OCI-LY1 (cell line): ENCODE data around the gene CCL13.

Source experiments
- H2AFZ ChIP-seq: fragments of 200-600 bp; sonication (generic), shearing (Covaris generic); 2 replicates; pipeline ENCODE4 v1.6.0; 2014; ENCODE audit warnings: antibody characterized with exemption, mild to moderate bottlenecking, low read length
- H3F3A ChIP-seq: fragments of 200-600 bp; sonication (generic), shearing (Covaris generic); 2 replicates; pipeline ENCODE4 v1.6.0; 2014; ENCODE audit warnings: mild to moderate bottlenecking, antibody characterized with exemption, low read length, moderate library complexity; ENCODE audit not compliant: insufficient read depth
- H3K27ac ChIP-seq: fragments of 200-600 bp; sonication (generic); 2 replicates; pipeline ENCODE4 v1.5.1; 2014; ENCODE audit warnings: low read length, mixed run types, mild to moderate bottlenecking, low read depth; ENCODE audit not compliant: poor library complexity, severe bottlenecking
- H3K27me3 ChIP-seq: fragments of 200-600 bp; sonication (generic); 2 replicates; pipeline ENCODE4 v1.6.0; 2014; ENCODE audit warnings: antibody characterized with exemption, mild to moderate bottlenecking, low read length, moderate library complexity; ENCODE audit not compliant: insufficient read depth
- H3K36me3 ChIP-seq: fragments of 200-600 bp; sonication (generic); 2 replicates; pipeline ENCODE4 v1.6.1; 2014; ENCODE audit warnings: mild to moderate bottlenecking, antibody characterized with exemption, low read length, moderate library complexity, mixed read lengths; ENCODE audit not compliant: insufficient read depth
- H3K4me1 ChIP-seq: fragments of 200-600 bp; sonication (generic); 2 replicates; pipeline ENCODE4 v1.5.1; 2014; ENCODE audit warnings: mild to moderate bottlenecking, low read length, moderate library complexity; ENCODE audit not compliant: insufficient read depth, severe bottlenecking
- H3K4me2 ChIP-seq: fragments of 200-600 bp; sonication (generic), shearing (Covaris generic); 2 replicates; pipeline ENCODE4 v1.6.1; 2014; ENCODE audit warnings: low read length
- H3K4me3 ChIP-seq: fragments of 200-600 bp; sonication (generic); 2 replicates; pipeline ENCODE4 v1.5.1; 2014; ENCODE audit warnings: low read length, low read depth, mild to moderate bottlenecking, mixed read lengths; ENCODE audit not compliant: poor library complexity, severe bottlenecking
- H3K79me2 ChIP-seq: fragments of 200-600 bp; shearing (Covaris generic); 2 replicates; pipeline ENCODE4 v1.6.1; 2016; ENCODE audit warnings: mixed run types, low read length, mixed read lengths; ENCODE audit not compliant: insufficient read depth
- H3K9ac ChIP-seq: fragments of 200-600 bp; sonication (generic), shearing (Covaris generic); 2 replicates; pipeline ENCODE4 v1.6.1; 2014; ENCODE audit warnings: mild to moderate bottlenecking, low read length, mixed read lengths
- H3K9me2 ChIP-seq: fragments of 200-600 bp; sonication (generic), shearing (Covaris generic); 2 replicates; pipeline ENCODE4 v1.6.1; 2014; ENCODE audit warnings: low read depth, mild to moderate bottlenecking, low read length, mixed read lengths
- H3K9me3 ChIP-seq: fragments of 200-600 bp; shearing (Covaris generic); 2 replicates; pipeline ENCODE4 v1.6.1; 2014; ENCODE audit warnings: low read length, mixed read lengths
- H4K20me1 ChIP-seq: fragments of 200-600 bp; sonication (generic), shearing (Covaris generic); 2 replicates; pipeline ENCODE4 v1.6.0; 2016; ENCODE audit warnings: mild to moderate bottlenecking, low read length; ENCODE audit not compliant: insufficient read depth
- EZH2 ChIP-seq: fragments of 200-600 bp; sonication (generic), shearing (Covaris generic); IDR thresholded peaks from 2 replicates; pipeline ENCODE4 v1.8.0; 2017; ENCODE audit warnings: borderline replicate concordance, mixed run types, mild to moderate bottlenecking, antibody characterized with exemption, low read length, moderate library complexity, mixed read lengths
- TF ChIP-seq, protein P1 (sequence below): fragments of 200-600 bp; sonication (generic), shearing (Covaris generic); IDR thresholded peaks from 2 replicates; pipeline ENCODE4 v1.5.1; 2017; ENCODE audit warnings: mild to moderate bottlenecking, antibody characterized with exemption, low read length, moderate library complexity, mixed read lengths

The CCL13 gene

GRCh38 chr17:34351096-34351495, 5.2 kb upstream of the CCL13 start:
- no peak overlapping the region for H3K4me2 ChIP-seq
- no peaks in the 10 kb centered on the region for H3K4me1 ChIP-seq
- no peak overlapping the region for H3K4me3 ChIP-seq
- TF ChIP-seq, protein P1, sequence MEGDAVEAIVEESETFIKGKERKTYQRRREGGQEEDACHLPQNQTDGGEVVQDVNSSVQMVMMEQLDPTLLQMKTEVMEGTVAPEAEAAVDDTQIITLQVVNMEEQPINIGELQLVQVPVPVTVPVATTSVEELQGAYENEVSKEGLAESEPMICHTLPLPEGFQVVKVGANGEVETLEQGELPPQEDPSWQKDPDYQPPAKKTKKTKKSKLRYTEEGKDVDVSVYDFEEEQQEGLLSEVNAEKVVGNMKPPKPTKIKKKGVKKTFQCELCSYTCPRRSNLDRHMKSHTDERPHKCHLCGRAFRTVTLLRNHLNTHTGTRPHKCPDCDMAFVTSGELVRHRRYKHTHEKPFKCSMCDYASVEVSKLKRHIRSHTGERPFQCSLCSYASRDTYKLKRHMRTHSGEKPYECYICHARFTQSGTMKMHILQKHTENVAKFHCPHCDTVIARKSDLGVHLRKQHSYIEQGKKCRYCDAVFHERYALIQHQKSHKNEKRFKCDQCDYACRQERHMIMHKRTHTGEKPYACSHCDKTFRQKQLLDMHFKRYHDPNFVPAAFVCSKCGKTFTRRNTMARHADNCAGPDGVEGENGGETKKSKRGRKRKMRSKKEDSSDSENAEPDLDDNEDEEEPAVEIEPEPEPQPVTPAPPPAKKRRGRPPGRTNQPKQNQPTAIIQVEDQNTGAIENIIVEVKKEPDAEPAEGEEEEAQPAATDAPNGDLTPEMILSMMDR: no peak
- no peaks in the 10 kb centered on the region for H3K36me3 ChIP-seq
- H3K9me3 ChIP-seq: no peaks in the 10 kb centered on the region
- no peak overlapping the region for H3K27ac ChIP-seq
- no peak overlapping the region for H2AFZ ChIP-seq
- no peaks in the 10 kb centered on the region for H3K79me2 ChIP-seq
- H4K20me1 ChIP-seq: no peaks in the 10 kb centered on the region
- H3K9me2 ChIP-seq: no peaks in the 10 kb centered on the region
- no peaks in the 10 kb centered on the region for H3F3A ChIP-seq
- H3K27me3 ChIP-seq: no peaks in the 10 kb centered on the region
- H3K9ac ChIP-seq: no peak overlapping the region

DNA sequence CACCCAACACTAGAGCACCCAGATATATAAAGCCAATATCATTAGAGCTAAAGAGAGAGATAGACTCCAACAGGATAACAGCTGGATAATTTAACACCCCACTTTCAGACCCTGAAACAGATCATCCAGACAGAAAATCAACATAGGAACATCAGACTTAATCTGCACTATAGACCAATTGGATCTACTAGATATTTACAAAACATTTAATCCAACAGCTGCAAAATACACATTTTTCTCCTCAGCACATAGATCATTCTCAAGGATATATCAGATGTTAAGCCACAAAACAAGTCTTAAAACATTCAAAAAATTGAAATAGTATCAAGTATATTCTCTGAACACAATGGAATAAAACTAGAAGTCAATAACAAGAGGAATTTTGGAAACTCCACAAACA, 4.1 kb upstream of the CCL13 start:
- Histone ChIP-seq H3K9ac (no peak overlapping the region), H3K27ac (no peak overlapping the region), H2AFZ (no peak overlapping the region), H3K27me3 (no peaks in the 10 kb centered on the region), H3K9me2 (no peaks in the 10 kb centered on the region), H4K20me1 (no peaks in the 10 kb centered on the region), H3K4me2 (no peak overlapping the region), H3K9me3 (no peaks in the 10 kb centered on the region), H3K4me1 (no peaks in the 10 kb centered on the region), H3K4me3 (no peak overlapping the region), H3F3A (no peaks in the 10 kb centered on the region), H3K36me3 (no peaks in the 10 kb centered on the region), H3K79me2 (no peaks in the 10 kb centered on the region)
- TF ChIP-seq EZH2: no peak
- TF ChIP-seq, protein P1: no peak

- Histone ChIP-seq H3K9ac (no peak overlapping the region), H2AFZ (no peak overlapping the region), H3K36me3 (no peaks in the 10 kb centered on the region), H3K9me2 (no peaks in the 10 kb centered on the region), H3K4me2 (no peak overlapping the region), H4K20me1 (no peaks in the 10 kb centered on the region), H3K9me3 (no peaks in the 10 kb centered on the region), H3K27ac (no peak overlapping the region), H3F3A (no peaks in the 10 kb centered on the region), H3K79me2 (no peaks in the 10 kb centered on the region), H3K4me3 (no peak overlapping the region), H3K4me1 (no peaks in the 10 kb centered on the region), H3K27me3 (no peaks in the 10 kb centered on the region)
- TF ChIP-seq EZH2: no peak
- TF ChIP-seq, protein P1: no peak
These were observed 1.6 kb upstream of the CCL13 start for GRCh38 chr17:34354637-34355036.
